Choroid plexus epithelial cell (primary cell): ENCODE data around the gene RSPO1.

Experiments
- DNase-seq: peaks from one replicate; pipeline ENCODE4 v3.0.0-alpha.2; 2010; ENCODE audit warnings: low read depth
- H3K4me3 ChIP-seq: 2 replicates; pipeline ENCODE4 v1.5.1; 2011; ENCODE audit warnings: low read depth, mild to moderate bottlenecking, control low read depth, low read length, moderate library complexity
- CTCF ChIP-seq: conservative IDR thresholded peaks from 2 replicates; pipeline ENCODE4 v1.5.1; 2011; ENCODE audit warnings: low read depth, mild to moderate bottlenecking, control low read depth, inconsistent platforms, low read length, moderate library complexity

Gene RSPO1

GRCh38 chr1:37574834-37575480 lies 59.7 kb downstream of the RSPO1 start:
- H3K4me3 ChIP-seq: no peak overlapping the region
- TF ChIP-seq CTCF: no peak
- peak; percentile 36 for DNase-seq

- no peak for DNase-seq
- no peak for TF ChIP-seq CTCF
- H3K4me3 ChIP-seq: no peak overlapping the region
Observed at GRCh38 chr1:37570528-37571334, 64.0 kb downstream of the RSPO1 start.

GRCh38 chr1:37567023-37567422 lies 67.7 kb downstream of the RSPO1 start:
- no peak for TF ChIP-seq CTCF
- no peak for DNase-seq
- no peak overlapping the region for H3K4me3 ChIP-seq

GRCh38 chr1:37564892-37565291 lies 69.8 kb downstream of the RSPO1 start:
- DNase-seq: no peak
- TF ChIP-seq CTCF: no peak
- no peak overlapping the region for H3K4me3 ChIP-seq

- no peak for DNase-seq
- TF ChIP-seq CTCF: no peak
- no peak overlapping the region for H3K4me3 ChIP-seq
Observed at GRCh38 chr1:37562984-37563383, 71.7 kb downstream of the RSPO1 start.
